Coronary artery (tissue), 2 donors: ENCODE data around the gene ONECUT3.

Source experiments
- DNase-seq: peaks from one replicate; pipeline ENCODE4 v3.0.0-alpha.2; 2017; ENCODE audit warnings: low spot score
- H3K27ac ChIP-seq, 2 donors: fragments of 200-600 bp; sonication (generic); one replicate each; pipeline ENCODE4 v1.5.1; 2016 to 2019
- H3K4me3 ChIP-seq: fragments of 200-600 bp; sonication (generic); 2 replicates; pipeline ENCODE4 v1.5.1; 2016; ENCODE audit warnings: mild to moderate bottlenecking, moderate library complexity
- CTCF ChIP-seq: fragments of 200-600 bp; sonication (generic); IDR thresholded peaks from one replicate; pipeline ENCODE4 v1.5.1; 2019; ENCODE audit warnings: antibody characterized with exemption

ONECUT3 gene

GRCh38 chr19:1752009-1752756, 1.1 kb upstream of the ONECUT3 start:
- TF ChIP-seq CTCF = no peak
- Histone ChIP-seq H3K27ac (no peak overlapping the region), H3K4me3 (no peak overlapping the region)
- DNase-seq = no peak

DNA sequence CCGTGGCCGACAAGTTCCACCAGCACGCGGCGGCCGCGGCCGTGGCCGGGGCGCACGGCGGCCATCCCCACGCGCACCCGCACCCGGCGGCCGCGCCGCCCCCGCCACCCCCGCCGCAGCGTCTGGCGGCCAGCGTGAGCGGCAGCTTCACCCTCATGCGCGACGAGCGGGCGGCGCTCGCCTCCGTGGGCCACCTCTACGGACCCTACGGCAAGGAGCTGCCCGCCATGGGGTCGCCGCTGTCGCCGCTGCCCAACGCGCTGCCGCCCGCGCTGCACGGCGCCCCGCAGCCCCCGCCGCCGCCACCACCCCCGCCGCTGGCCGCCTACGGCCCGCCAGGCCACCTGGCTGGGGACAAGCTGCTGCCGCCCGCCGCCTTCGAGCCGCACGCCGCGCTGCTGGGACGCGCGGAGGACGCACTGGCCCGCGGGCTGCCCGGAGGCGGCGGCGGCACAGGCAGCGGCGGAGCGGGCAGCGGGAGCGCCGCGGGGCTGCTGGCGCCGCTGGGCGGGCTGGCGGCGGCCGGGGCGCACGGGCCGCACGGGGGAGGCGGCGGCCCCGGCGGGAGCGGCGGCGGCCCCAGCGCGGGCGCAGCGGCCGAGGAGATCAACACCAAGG, 821 bp downstream of the ONECUT3 start:
- Histone ChIP-seq H3K27ac (no peak overlapping the region), H3K4me3 (no peak overlapping the region)
- no peak for TF ChIP-seq CTCF
- DNase-seq = no peak

- H3K4me3 ChIP-seq = no peak overlapping the region
- no peak for TF ChIP-seq CTCF
- no peak for DNase-seq
These were observed 1.5 kb downstream of the ONECUT3 start for GRCh38 chr19:1754636-1755466.

DNA sequence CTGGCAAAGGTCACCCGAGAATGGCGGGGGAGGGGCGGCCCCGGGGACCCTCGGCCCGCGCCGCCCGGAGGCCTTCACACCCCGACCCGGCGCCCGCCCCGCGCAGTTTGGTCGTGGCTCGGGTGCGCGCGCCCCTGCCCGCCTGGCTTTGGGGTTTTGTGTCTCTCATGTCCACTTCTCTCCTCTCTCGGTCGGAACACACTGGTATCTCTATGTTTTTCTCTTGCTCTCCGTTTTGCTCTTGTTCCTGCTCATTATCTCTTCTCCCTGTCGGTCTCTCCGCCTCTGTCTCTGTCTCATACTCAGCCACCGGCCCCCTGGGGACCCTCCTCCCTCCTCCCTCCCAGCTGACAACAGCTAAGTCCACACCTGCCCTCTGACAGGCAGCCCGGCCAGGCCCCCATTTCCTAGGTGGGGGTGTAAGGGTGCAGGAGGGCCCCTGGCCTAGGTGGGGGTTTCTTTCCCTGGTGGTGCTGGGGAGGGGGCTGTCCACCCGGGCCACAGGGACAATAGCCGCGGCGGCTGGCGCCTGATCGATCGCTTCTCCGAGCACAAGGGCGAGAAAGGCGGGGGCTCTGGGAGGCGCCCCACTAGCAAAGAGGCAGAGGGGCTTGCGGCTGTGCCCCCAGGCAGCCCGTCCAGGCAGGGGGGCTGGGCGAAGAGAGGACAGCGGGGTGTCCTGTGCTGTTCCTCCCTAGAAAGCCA, 2.3 kb downstream of the ONECUT3 start:
- no peak for TF ChIP-seq CTCF
- H3K4me3 ChIP-seq = no peak overlapping the region
- no peak for DNase-seq

More at GRCh38 chr19:1754636-1755466, 1.5 kb downstream of the ONECUT3 start:
- no peak overlapping the region for H3K27ac ChIP-seq

DNA sequence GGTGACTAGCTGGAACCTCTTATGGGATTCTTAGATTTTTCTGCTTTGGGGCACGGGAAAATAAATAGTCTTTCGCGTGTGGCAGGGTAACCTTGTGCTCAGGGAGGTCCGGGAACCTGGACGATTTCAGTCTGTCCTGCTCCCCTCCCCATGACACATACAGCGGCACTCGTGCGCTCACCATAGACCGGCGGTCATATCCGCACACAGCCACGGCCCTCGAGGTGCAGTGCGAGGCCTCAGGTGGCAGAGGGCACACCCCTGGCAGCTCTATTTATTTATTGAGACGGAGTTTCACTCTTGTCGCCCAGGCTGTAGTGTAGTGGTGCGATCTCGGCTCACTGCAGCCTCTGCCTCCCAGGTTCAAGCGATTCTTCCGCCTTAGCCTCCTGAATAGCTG, 3.0 kb downstream of the ONECUT3 start:
- no peak for DNase-seq
- Histone ChIP-seq H3K27ac (no peak overlapping the region), H3K4me3 (no peak overlapping the region)
- TF ChIP-seq CTCF = no peak

More for the DNA sequence above, 2.3 kb downstream of the ONECUT3 start:
- no peak overlapping the region for H3K27ac ChIP-seq

- Histone ChIP-seq H3K4me3 (peak overlapping the region; percentile 22), H3K27ac (no peak overlapping the region)
- TF ChIP-seq CTCF = no peak
- no peak for DNase-seq
These were observed 3.6 kb downstream of the ONECUT3 start for GRCh38 chr19:1756705-1757465.
